Measurements from ENCODE around the gene PPP2R2C. TPM values are rescaled to one million over a fixed set of nuclear protein-coding genes. Genes with fewer than 3 reads are reported as not detected.

The PPP2R2C gene
- total and polyA plus RNA-seq, 2 of the 4 experiments (the other 2 are of a cell fraction) = 0.03 TPM; not detected in 1

GRCh38 chr4:6446130-6446482 is 26.3 kb downstream of the PPP2R2C start (continued):
- no peak for TF ChIP-seq RAD21 (IDR thresholded peaks at IDR 0.05; ENCODE audit: low read length)

DNA sequence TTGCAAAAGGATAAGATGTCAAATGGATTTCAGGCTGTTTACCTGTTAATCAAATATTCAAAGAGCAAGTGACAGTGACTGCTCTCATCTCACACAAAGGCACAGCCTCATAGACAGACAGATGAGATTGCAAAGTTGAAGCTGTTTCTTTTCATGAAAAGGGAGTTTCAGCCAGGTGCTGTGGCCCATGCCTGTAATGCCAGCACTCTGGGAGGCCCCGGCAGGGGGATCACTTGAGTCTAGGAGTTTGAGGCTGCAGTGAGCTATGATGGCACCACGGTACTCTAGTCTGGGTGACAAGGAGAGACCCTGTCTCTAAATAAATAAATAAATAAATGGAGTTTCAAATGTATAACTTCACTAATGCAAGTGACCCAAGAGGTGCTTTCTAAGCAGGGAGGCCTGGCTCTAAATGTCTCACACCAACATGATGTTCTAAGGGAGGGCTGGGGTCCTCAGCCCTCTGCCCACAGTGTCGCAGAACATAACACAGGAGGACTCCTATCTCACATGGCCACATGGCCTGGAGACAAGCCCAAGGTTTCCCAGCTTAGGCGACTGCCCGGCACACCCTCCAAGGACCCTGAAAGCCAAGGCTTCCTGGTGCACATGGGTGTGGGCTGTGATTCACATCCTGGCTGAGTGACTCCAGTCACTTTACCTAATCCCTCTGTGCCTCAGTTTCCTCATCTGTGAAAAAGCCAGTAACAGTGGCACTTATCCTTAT is 26.8 kb downstream of the PPP2R2C start:
- no peak overlapping the region for H3K4ac ChIP-seq (ENCODE audit: low read depth, low read length)
- H2BK5ac ChIP-seq (ENCODE audit: low read depth, low read length, poor library complexity, severe bottlenecking) = no peak overlapping the region
- TF ChIP-seq MAZ (IDR thresholded peaks at IDR 0.05; ENCODE audit: borderline replicate concordance, low read depth, low read length) (no peak), CHD1 (IDR thresholded peaks at IDR 0.05; ENCODE audit: low read depth, low read length) (no peak), RAD21 (IDR thresholded peaks at IDR 0.05; ENCODE audit: low read length) (no peak), SMC3 (IDR thresholded peaks at IDR 0.05; ENCODE audit: low read depth, low read length) (no peak), MAFK (IDR thresholded peaks at IDR 0.05; ENCODE audit: low read depth, low read length) (no peak), RCOR1 (IDR thresholded peaks at IDR 0.05; ENCODE audit: insufficient replicate concordance, low read length) (no peak), BHLHE40 (IDR thresholded peaks at IDR 0.05; ENCODE audit: low read depth, low read length) (no peak), CEBPB (IDR thresholded peaks at IDR 0.05; ENCODE audit: low read depth, low read length) (no peak), RFX5 (IDR thresholded peaks at IDR 0.05; ENCODE audit: low read depth, low read length) (no peak), NFE2L2 (IDR thresholded peaks at IDR 0.05; ENCODE audit: low read depth, low read length) (no peak)
- TF ChIP-seq, protein P1, sequence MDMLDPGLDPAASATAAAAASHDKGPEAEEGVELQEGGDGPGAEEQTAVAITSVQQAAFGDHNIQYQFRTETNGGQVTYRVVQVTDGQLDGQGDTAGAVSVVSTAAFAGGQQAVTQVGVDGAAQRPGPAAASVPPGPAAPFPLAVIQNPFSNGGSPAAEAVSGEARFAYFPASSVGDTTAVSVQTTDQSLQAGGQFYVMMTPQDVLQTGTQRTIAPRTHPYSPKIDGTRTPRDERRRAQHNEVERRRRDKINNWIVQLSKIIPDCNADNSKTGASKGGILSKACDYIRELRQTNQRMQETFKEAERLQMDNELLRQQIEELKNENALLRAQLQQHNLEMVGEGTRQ (IDR thresholded peaks at IDR 0.05; ENCODE audit: low read depth, low read length) = no peak
- no peak overlapping the region for H2AK9ac ChIP-seq (replicated peaks; ENCODE audit: low read depth, low read length, poor library complexity)
- H2BK120ac ChIP-seq (ENCODE audit: low read depth, low read length) = no peak overlapping the region
- ATAC-seq (ENCODE audit: low read depth) (no peak), DNase-seq (no peak)
- no peak overlapping the region for H3K23ac ChIP-seq (ENCODE audit: low read depth, low read length)
- no peak overlapping the region for H3K14ac ChIP-seq (replicated peaks; ENCODE audit: low read depth, low read length)
- H4K5ac ChIP-seq (ENCODE audit: low read depth, low read length) = no peak overlapping the region
- H4K91ac ChIP-seq (ENCODE audit: insufficient read depth, low read depth, low read length) = no peak overlapping the region
- no peak overlapping the region for H3K9ac ChIP-seq (ENCODE audit: low read depth, low read length)
- H3K9me1 ChIP-seq (ENCODE audit: insufficient read depth, low read length) = no peaks in the 10 kb centered on the region
- POLR2A ChIA-PET (ENCODE audit: unreplicated experiment) = no interaction called here
- H3K9me3 ChIP-seq (ENCODE audit: control insufficient read depth, insufficient read depth, low read length) = no peaks in the 10 kb centered on the region
- no peak overlapping the region for H3K18ac ChIP-seq (ENCODE audit: low read depth, low read length)
- H3K79me1 ChIP-seq (ENCODE audit: low read depth in 1 of 2, low read length in 2 of 2) = no peaks in the 10 kb centered on the region
- intact Hi-C loops (cut with micrococcal nuclease) (no loop called here), in situ Hi-C loops (cut with MboI; ENCODE audit: low sequenced_read_pairs) (loop anchor here (25.0 kb wide), 1 partner anchor 408 kb away; no protein-coding TSS in a partner anchor), dilution Hi-C loops (cut with HindIII; ENCODE audit: low sequenced_read_pairs, unreplicated experiment) (no loop called here)
- H3K27me3 ChIP-seq (ENCODE audit: control insufficient read depth, insufficient read depth, low read length) = peaks cover 19% of the 10 kb centered on the region; the same call in 1 of the 2 replicates
- no peak overlapping the region for H3K56ac ChIP-seq (ENCODE audit: extremely low read depth, insufficient read depth, low read length)
- no CpG with 5 or more reads among the region's 5 CpGs for WGBS, 2 experiments (ENCODE audit: extremely low coverage in 2 of 2, insufficient read length in 1 of 2)
- H2AFZ ChIP-seq (replicated peaks; ENCODE audit: low read length, poor library complexity) = peak overlapping the region; percentile 35
- no peak overlapping the region for H4K8ac ChIP-seq (ENCODE audit: low read depth in 2 of 2, low read length in 2 of 2)
- no peak overlapping the region for H3K4me3 ChIP-seq (ENCODE audit: insufficient read depth, low read depth, low read length)
- no peak overlapping the region for H2BK15ac ChIP-seq (ENCODE audit: low read depth, low read length)
- CTCF ChIA-PET = no interaction called here
- no peaks in the 10 kb centered on the region for H3K4me1 ChIP-seq (ENCODE audit: control insufficient read depth, insufficient read depth, low read length)
- no peak overlapping the region for H2AK5ac ChIP-seq (ENCODE audit: low read depth, low read length)
- H3K36me3 ChIP-seq (ENCODE audit: control insufficient read depth, insufficient read depth, low read length) = no peaks in the 10 kb centered on the region
- no peaks in the 10 kb centered on the region for H4K20me1 ChIP-seq (ENCODE audit: insufficient read depth, low read length)
- H3K27ac ChIP-seq (ENCODE audit: insufficient read depth, low read length) = no peak overlapping the region
- H3K4me2 ChIP-seq (ENCODE audit: low read depth, low read length) = no peak overlapping the region
- H2BK20ac ChIP-seq (ENCODE audit: low read depth, low read length) = no peak overlapping the region
- no TSS peak for BruUV-seq (replicated peaks)

All from IMR-90 (cell line).